Suprapubic skin (tissue), 4 donors: ENCODE measurements around the gene TET3. TPM values are rescaled to one million over a fixed set of nuclear protein-coding genes. Genes with fewer than 3 reads are reported as not detected.

Experiments
- DNase-seq, 2 donors: peaks; one replicate each; pipeline ENCODE4 v3.0.0-alpha.2; 2019; ENCODE audit warnings: low spot score in 2 of 2
- H3K27ac ChIP-seq: fragments of 200-600 bp; sonication (generic); one replicate; pipeline ENCODE4 v1.5.1; 2019
- H3K27me3 ChIP-seq: fragments of 200-600 bp; sonication (generic); one replicate; pipeline ENCODE4 v1.5.1; 2019
- H3K36me3 ChIP-seq: fragments of 200-600 bp; sonication (generic); one replicate; pipeline ENCODE4 v1.5.1; 2019
- H3K4me1 ChIP-seq: fragments of 200-600 bp; sonication (generic); one replicate; pipeline ENCODE4 v1.5.1; 2019
- H3K4me3 ChIP-seq: fragments of 200-600 bp; sonication (generic); one replicate; pipeline ENCODE4 v1.5.1; 2019; ENCODE audit warnings: mild to moderate bottlenecking
- H3K9me3 ChIP-seq: fragments of 200-600 bp; sonication (generic); one replicate; pipeline ENCODE4 v1.5.1; 2019
- CTCF ChIP-seq, 2 donors: fragments of 200-600 bp in 1 of 2; fragments of 450-650 bp in 1 of 2; sonication (generic) in 1 of 2; IDR thresholded peaks; one replicate each; pipeline ENCODE4 v1.5.1; 2016 to 2019; ENCODE audit warnings: antibody characterized with exemption in 2 of 2, mild to moderate bottlenecking in 1 of 2, moderate library complexity in 1 of 2
- EP300 ChIP-seq: sonication (generic); formaldehyde crosslinking; IDR thresholded peaks from one replicate; pipeline ENCODE4 v1.6.1; 2017; ENCODE audit warnings: antibody characterized with exemption
- POLR2A ChIP-seq, 2 donors: fragments of 450-650 bp; IDR thresholded peaks; one replicate each; pipeline ENCODE4 v1.6.1; 2017; ENCODE audit warnings: antibody characterized with exemption in 2 of 2, mild to moderate bottlenecking in 2 of 2, moderate library complexity in 2 of 2
- POLR2AphosphoS5 ChIP-seq, 3 donors: sonication (generic); formaldehyde crosslinking; IDR thresholded peaks; one replicate each; pipeline ENCODE4 v1.6.1; 2017; ENCODE audit warnings: antibody characterized with exemption in 3 of 3
- WGBS: methylation state at CpG from one replicate; pipeline ENCODE4 v1.1.5; 2018; 5-methylcytosine and 5-hydroxymethylcytosine counted together
- total RNA-seq, 4 donors: library from RNA; depleted of rRNA; stranded (reverse); fragments of >200 nt; gene quantifications; one replicate each; pipeline ENCODE4 v1.1.0, GENCODE V29; 2016

The TET3 gene
- total RNA-seq, 4 donors from 2014 or later: 53.6 to 75.3 (median 58.4) TPM

- Histone ChIP-seq H3K9me3 (no peaks in the 10 kb centered on the region), H3K4me1 (peaks cover 39% of the 10 kb centered on the region), H3K36me3 (no peaks in the 10 kb centered on the region), H3K27ac (no peak overlapping the region), H3K27me3 (no peaks in the 10 kb centered on the region), H3K4me3 (no peak overlapping the region)
- 98% methylated on average over 1 of the region's 1 CpG for WGBS
- DNase-seq: no peak
- TF ChIP-seq POLR2A (IDR thresholded peaks at IDR 0.05): no peak
- no peak for TF ChIP-seq POLR2AphosphoS5 (IDR thresholded peaks at IDR 0.05)
- TF ChIP-seq CTCF (IDR thresholded peaks at IDR 0.05): no peak
- TF ChIP-seq EP300: no peak
These were observed 42.8 kb downstream of the TET3 start for GRCh38 chr2:74027496-74027895.

- Histone ChIP-seq H3K36me3 (no peaks in the 10 kb centered on the region), H3K27ac (no peak overlapping the region), H3K4me1 (peaks cover 47% of the 10 kb centered on the region), H3K27me3 (no peaks in the 10 kb centered on the region), H3K9me3 (no peaks in the 10 kb centered on the region), H3K4me3 (no peak overlapping the region)
- no peak for DNase-seq
- TF ChIP-seq POLR2A (IDR thresholded peaks at IDR 0.05) (no peak), EP300 (no peak), POLR2AphosphoS5 (IDR thresholded peaks at IDR 0.05) (no peak), CTCF (IDR thresholded peaks at IDR 0.05) (no peak)
These were observed 43.6 kb downstream of the TET3 start for GRCh38 chr2:74028290-74028689.

- DNase-seq: no peak
- Histone ChIP-seq H3K4me1 (peaks cover 47% of the 10 kb centered on the region), H3K27ac (no peak overlapping the region), H3K27me3 (no peaks in the 10 kb centered on the region), H3K9me3 (no peaks in the 10 kb centered on the region), H3K36me3 (no peaks in the 10 kb centered on the region), H3K4me3 (no peak overlapping the region)
- TF ChIP-seq POLR2A (IDR thresholded peaks at IDR 0.05): no peak
- no peak for TF ChIP-seq CTCF (IDR thresholded peaks at IDR 0.05)
- no peak for TF ChIP-seq POLR2AphosphoS5 (IDR thresholded peaks at IDR 0.05)
- no peak for TF ChIP-seq EP300
These were observed 44.0 kb downstream of the TET3 start for GRCh38 chr2:74028741-74029140.

- WGBS: 65% methylated on average over 2 of the region's 2 CpGs
- no peak overlapping the region for H3K27ac ChIP-seq
- H3K4me3 ChIP-seq: no peak overlapping the region
- no peaks in the 10 kb centered on the region for H3K27me3 ChIP-seq
- no peak for DNase-seq
- H3K4me1 ChIP-seq: peaks cover 44% of the 10 kb centered on the region
- TF ChIP-seq CTCF (IDR thresholded peaks at IDR 0.05): no peak
- TF ChIP-seq POLR2A (IDR thresholded peaks at IDR 0.05): no peak
- no peak for TF ChIP-seq EP300
- no peak for TF ChIP-seq POLR2AphosphoS5 (IDR thresholded peaks at IDR 0.05)
- no peaks in the 10 kb centered on the region for H3K36me3 ChIP-seq
- H3K9me3 ChIP-seq: no peaks in the 10 kb centered on the region
These were observed 45.1 kb downstream of the TET3 start for GRCh38 chr2:74029714-74030397.

GRCh38 chr2:74031221-74031620 is 46.5 kb downstream of the TET3 start:
- no peak overlapping the region for H3K27ac ChIP-seq
- 79% methylated on average over 8 of the region's 8 CpGs for WGBS

More at GRCh38 chr2:74031221-74031620, 46.5 kb downstream of the TET3 start:
- peaks cover 38% of the 10 kb centered on the region for H3K4me1 ChIP-seq
- H3K36me3 ChIP-seq: no peaks in the 10 kb centered on the region
- no peak overlapping the region for H3K4me3 ChIP-seq
- TF ChIP-seq EP300 (no peak), POLR2A (IDR thresholded peaks at IDR 0.05) (no peak), POLR2AphosphoS5 (IDR thresholded peaks at IDR 0.05) (no peak), CTCF (IDR thresholded peaks at IDR 0.05) (no peak)
- H3K27me3 ChIP-seq: no peaks in the 10 kb centered on the region
- H3K9me3 ChIP-seq: no peaks in the 10 kb centered on the region
- DNase-seq: no peak
